OCI-LY1 (cell line): ENCODE results near the gene ZNF365.

ENCODE experiments used
- CTCF ChIP-seq: fragments of 200-600 bp; sonication (generic), shearing (Covaris generic); IDR thresholded peaks from 2 replicates; pipeline ENCODE4 v1.5.1; 2017; ENCODE audit warnings: mild to moderate bottlenecking, antibody characterized with exemption, low read length, moderate library complexity, mixed read lengths
- EZH2 ChIP-seq: fragments of 200-600 bp; sonication (generic), shearing (Covaris generic); IDR thresholded peaks from 2 replicates; pipeline ENCODE4 v1.8.0; 2017; ENCODE audit warnings: borderline replicate concordance, mixed run types, mild to moderate bottlenecking, antibody characterized with exemption, low read length, moderate library complexity, mixed read lengths

GRCh38 chr10:62377966-62378365 lies 3.8 kb downstream of the ZNF365 start:
- TF ChIP-seq CTCF (no peak), EZH2 (no peak)
